Stimulated activated CD8-positive, alpha-beta memory T cell treated with anti-CD3 and anti-CD28 coated beads, Interleukin-7, amount 100 ng/mL, for 48 hours (primary cell): Measurements from ENCODE around the gene KHSRP.
"Not testable (repeated sequence)": the region's sequence is repeated elsewhere in the genome, so short reads cannot be mapped to it uniquely, and the experiment has no call there.

Experiments
- DNase-seq, 2 donors: peaks; one replicate each; pipeline ENCODE4 v3.0.0-alpha.2; 2020; ENCODE audit warnings: low read depth in 1 of 2; ENCODE audit errors: extremely low read depth in 1 of 2

KHSRP gene

GRCh38 chr19:6452223-6452614 is 27.6 kb upstream of the KHSRP start:
- DNase-seq = no peak

- DNase-seq = no peak
Observed at GRCh38 chr19:6451583-6452222, 27.1 kb upstream of the KHSRP start.

- no peak for DNase-seq
Observed at GRCh38 chr19:6450166-6450565, 25.6 kb upstream of the KHSRP start.

GRCh38 chr19:6448045-6448444 is 23.4 kb upstream of the KHSRP start:
- DNase-seq = no peak

- DNase-seq = no peak
Observed at GRCh38 chr19:6446452-6446851, 21.8 kb upstream of the KHSRP start.

GRCh38 chr19:6443986-6444385 is 19.4 kb upstream of the KHSRP start:
- DNase-seq = no peak

GRCh38 chr19:6442087-6442688 is 17.6 kb upstream of the KHSRP start:
- DNase-seq = no peak

- DNase-seq = no peak
Observed at GRCh38 chr19:6440905-6441304, 16.3 kb upstream of the KHSRP start.

GRCh38 chr19:6439743-6440142 is 15.1 kb upstream of the KHSRP start:
- DNase-seq = no peak

GRCh38 chr19:6433663-6434062 is 9.1 kb upstream of the KHSRP start, which contains the start of gene SLC25A41:
TSS of gene SLC25A41 (minus strand) at chr19:6433763. CDS start at chr19:6433693, 70 bp downstream.
- DNase-seq = no peak

- DNase-seq = no peak
Observed at GRCh38 chr19:6433165-6433564, 8.6 kb upstream of the KHSRP start.

- DNase-seq = no peak
Observed at GRCh38 chr19:6431891-6432290, 7.3 kb upstream of the KHSRP start.

GRCh38 chr19:6429419-6430221 is 5.0 kb upstream of the KHSRP start:
- DNase-seq = no peak

- not testable (repeated sequence) for DNase-seq
Observed at GRCh38 chr19:6428692-6429418, 4.2 kb upstream of the KHSRP start.

GRCh38 chr19:6427131-6427530 is 2.5 kb upstream of the KHSRP start:
- no peak for DNase-seq

GRCh38 chr19:6425732-6426620 is 1.4 kb upstream of the KHSRP start:
- DNase-seq = no peak

GRCh38 chr19:6424939-6425731 is 524 bp upstream of the KHSRP start:
- peak; percentile 98 to 100 for DNase-seq

- no peak for DNase-seq
Observed at GRCh38 chr19:6423499-6424194, 964 bp downstream of the KHSRP start.
